SK-N-SH (cell line): ENCODE data around the gene PGLYRP4. TPM values are rescaled to one million over a fixed set of nuclear protein-coding genes. Genes with fewer than 3 reads are reported as not detected.

Source experiments
- CTCF ChIA-PET: fragments of 300-600, 350-600 bp; formaldehyde crosslinking; extraction: SDS; loops from one replicate; lab custom pipeline; 2021; lab: Yijun Ruan, JAX
- POLR2A ChIA-PET: fragments of 350-600 bp; sonication (Branson Sonifier 250); formaldehyde crosslinking; extraction: SDS; loops from one replicate; lab custom pipeline; 2020; ENCODE audit warnings: antibody characterized with exemption, inconsistent platforms; lab: Yijun Ruan, JAX
- DNase-seq: peaks from one replicate; pipeline ENCODE4 v3.0.0; 2012
- H2AFZ ChIP-seq: fragments of 200-600 bp; sonication (generic); 2 replicates; pipeline ENCODE4 v1.8.1; 2016; ENCODE audit warnings: antibody characterized with exemption, mild to moderate bottlenecking, low read depth
- H3F3A ChIP-seq: fragments of 200-600 bp; sonication (generic); replicated peaks from 2 replicates; pipeline ENCODE3; 2016; ENCODE audit warnings: antibody characterized with exemption, mild to moderate bottlenecking; ENCODE audit not compliant: insufficient read depth
- H3K27ac ChIP-seq, 2 experiments: fragments of 200-500 bp in 1 of 2; fragments of 200-600 bp in 1 of 2; sonication (Bioruptor generic) in 1 of 2; sonication (generic), shearing (Covaris generic) in 1 of 2; 2 replicates each; pipeline versions ENCODE4 v1.5.1 to v1.6.1; 2014 to 2016; ENCODE audit warnings: low read depth in 2 of 2, inconsistent platforms in 1 of 2, low read length in 1 of 2, mild to moderate bottlenecking in 1 of 2, mixed read lengths in 1 of 2
- H3K27me3 ChIP-seq: fragments of 200-600 bp; sonication (generic), shearing (Covaris generic); 2 replicates; pipeline ENCODE4 v1.6.1; 2016; ENCODE audit warnings: mixed run types; ENCODE audit not compliant: insufficient read depth
- H3K36me3 ChIP-seq, 2 experiments: fragments of 200-500 bp in 1 of 2; fragments of 200-600 bp in 1 of 2; sonication (Bioruptor generic) in 1 of 2; sonication (generic) in 1 of 2; replicated peaks in 1 of 2; 2 replicates each; pipeline versions ENCODE3 to v1.5.1; 2014 to 2016; ENCODE audit warnings: low read length in 1 of 2, mild to moderate bottlenecking in 1 of 2; ENCODE audit not compliant: insufficient read depth in 2 of 2, control insufficient read depth in 1 of 2
- H3K4me1 ChIP-seq, 2 experiments: fragments of 200-500 bp in 1 of 2; fragments of 200-600 bp in 1 of 2; sonication (Bioruptor generic) in 1 of 2; sonication (generic), shearing (Covaris generic) in 1 of 2; 2 replicates each; pipeline versions ENCODE4 v1.5.1 to v1.6.1; 2014 to 2016; ENCODE audit warnings: low read depth in 1 of 2, low read length in 1 of 2, mixed run types in 1 of 2; ENCODE audit not compliant: insufficient read depth in 2 of 2, control insufficient read depth in 1 of 2
- H3K4me2 ChIP-seq: fragments of 200-600 bp; sonication (generic), shearing (Covaris generic); 2 replicates; pipeline ENCODE4 v1.6.1; 2017; ENCODE audit warnings: mixed run types
- H3K4me3 ChIP-seq, 2 experiments: fragments of 200-500 bp in 1 of 2; fragments of 200-600 bp in 1 of 2; sonication (Bioruptor generic) in 1 of 2; sonication (generic), shearing (Covaris generic) in 1 of 2; 2 replicates each; pipeline versions ENCODE4 v1.5.1 to v1.8.1; 2014 to 2016; ENCODE audit warnings: low read depth in 2 of 2, inconsistent platforms in 1 of 2, low read length in 1 of 2, mild to moderate bottlenecking in 1 of 2, mixed read lengths in 1 of 2, moderate library complexity in 1 of 2
- H3K79me2 ChIP-seq: fragments of 200-600 bp; sonication (generic); 2 replicates; pipeline ENCODE4 v1.8.1; 2017; ENCODE audit warnings: mild to moderate bottlenecking; ENCODE audit not compliant: insufficient read depth
- H3K9ac ChIP-seq: fragments of 200-600 bp; sonication (generic); 2 replicates; pipeline ENCODE4 v1.6.1; 2017; ENCODE audit warnings: mixed run types
- H3K9me2 ChIP-seq: fragments of 200-600 bp; sonication (generic); 2 replicates; pipeline ENCODE4 v1.6.1; 2017; ENCODE audit warnings: mixed run types
- H3K9me3 ChIP-seq: fragments of 200-600 bp; sonication (generic); 2 replicates; pipeline ENCODE4 v1.6.1; 2017; ENCODE audit warnings: mixed run types, mild to moderate bottlenecking, moderate library complexity
- H4K20me1 ChIP-seq: fragments of 200-600 bp; sonication (generic); 2 replicates; pipeline ENCODE4 v1.6.1; 2017; ENCODE audit warnings: mild to moderate bottlenecking, mixed run types; ENCODE audit not compliant: insufficient read depth
- CHD2 ChIP-seq: fragments of 150-350 bp; IDR thresholded peaks from 2 replicates; pipeline ENCODE4 v1.6.1; 2018; ENCODE audit warnings: low read length; ENCODE audit not compliant: partially characterized antibody
- EZH2phosphoT487 ChIP-seq: fragments of 200-600 bp; sonication (generic); IDR thresholded peaks from 2 replicates; pipeline ENCODE4 v1.6.1; 2017; ENCODE audit warnings: low read depth, mixed run types, mild to moderate bottlenecking, antibody characterized with exemption, moderate library complexity, borderline replicate concordance
- FOSL2 ChIP-seq: IDR thresholded peaks from 2 replicates; pipeline ENCODE4 v1.4.0; 2012; ENCODE audit warnings: low read depth, mild to moderate bottlenecking, moderate library complexity, borderline replicate concordance
- FOXJ3 ChIP-seq: sonication (generic); formaldehyde crosslinking; IDR thresholded peaks from 2 replicates; pipeline ENCODE4 v1.5.1; 2020; ENCODE audit warnings: mild to moderate bottlenecking, missing genetic modification reagents
- GABPA ChIP-seq: IDR thresholded peaks from 2 replicates; pipeline ENCODE4 v1.4.0; 2012; ENCODE audit warnings: low read depth, mild to moderate bottlenecking
- JUND ChIP-seq: IDR thresholded peaks from 2 replicates; pipeline ENCODE4 v1.4.0; 2012
- MXI1 ChIP-seq: IDR thresholded peaks from 2 replicates; pipeline ENCODE4 v1.6.1; 2012; ENCODE audit warnings: mild to moderate bottlenecking, low read depth, low read length, improper control_type of control experiment
- NFIC ChIP-seq: IDR thresholded peaks from 2 replicates; pipeline ENCODE4 v1.4.0; 2012; ENCODE audit warnings: borderline replicate concordance
- NRF1 ChIP-seq: IDR thresholded peaks from 2 replicates; pipeline ENCODE4 v1.6.1; 2012; ENCODE audit warnings: low read depth, mild to moderate bottlenecking, low read length
- RAD21 ChIP-seq: IDR thresholded peaks from 2 replicates; pipeline ENCODE4 v1.6.1; 2012; ENCODE audit warnings: mild to moderate bottlenecking, low read length
- RCOR1 ChIP-seq: fragments of 150-350 bp; IDR thresholded peaks from 2 replicates; pipeline ENCODE4 v1.6.1; 2017; ENCODE audit warnings: antibody characterized with exemption, low read length
- RFX5 ChIP-seq: IDR thresholded peaks from 2 replicates; pipeline ENCODE4 v1.6.1; 2012; ENCODE audit warnings: mild to moderate bottlenecking, improper control_type of control experiment, low read length
- SIN3A ChIP-seq: IDR thresholded peaks from 2 replicates; pipeline ENCODE4 v1.6.1; 2012; ENCODE audit warnings: low read depth, mild to moderate bottlenecking, low read length, moderate library complexity, borderline replicate concordance
- SMC3 ChIP-seq: IDR thresholded peaks from 2 replicates; pipeline ENCODE4 v1.6.1; 2012; ENCODE audit warnings: low read depth, low read length, improper control_type of control experiment
- TAF1 ChIP-seq: IDR thresholded peaks from 2 replicates; pipeline ENCODE4 v1.6.1; 2012; ENCODE audit warnings: low read depth, mild to moderate bottlenecking, low read length, moderate library complexity, borderline replicate concordance
- TCF12 ChIP-seq: IDR thresholded peaks from 2 replicates; pipeline ENCODE4 v1.4.0; 2012
- YY1 ChIP-seq: IDR thresholded peaks from 2 replicates; pipeline ENCODE4 v1.4.0; 2012; ENCODE audit warnings: low read depth, mild to moderate bottlenecking
- WGBS: methylation state at CpG from one replicate; pipeline ENCODE4 v1.1.6; 2017; ENCODE audit warnings: low lambda C conversion rate; 5-methylcytosine and 5-hydroxymethylcytosine counted together
- polyA plus RNA-seq, 3 experiments: library from polyadenylated mRNA; depleted of rRNA; stranded (reverse); fragments of >200 nt; gene quantifications; 2 replicates each; pipeline ENCODE4 v1.2.3, GENCODE V29; 2012
- TF ChIP-seq, protein P1 (sequence below): IDR thresholded peaks from 2 replicates; pipeline ENCODE4 v1.4.0; 2012; ENCODE audit warnings: low read depth, borderline replicate concordance
- TF ChIP-seq, protein P2 (sequence below): fragments of 200-600 bp; sonication (generic); IDR thresholded peaks from 2 replicates; pipeline ENCODE4 v1.6.1; 2017; ENCODE audit warnings: antibody characterized with exemption, mild to moderate bottlenecking, moderate library complexity
- TF ChIP-seq, protein P3 (sequence below): IDR thresholded peaks from 2 replicates; pipeline ENCODE4; 2012
- TF ChIP-seq, protein P4 (sequence below): IDR thresholded peaks from 2 replicates; pipeline ENCODE4 v1.4.0; 2012; ENCODE audit warnings: low read depth
- TF ChIP-seq, protein P5 (sequence below): fragments of 150-350 bp; IDR thresholded peaks from 2 replicates; pipeline ENCODE4 v1.6.1; 2017; ENCODE audit warnings: antibody characterized with exemption, low read length, low read depth, borderline replicate concordance

Gene PGLYRP4
- polyA plus RNA-seq, 1 of the 3 experiments (the other 2 are of a cell fraction): not detected

DNA sequence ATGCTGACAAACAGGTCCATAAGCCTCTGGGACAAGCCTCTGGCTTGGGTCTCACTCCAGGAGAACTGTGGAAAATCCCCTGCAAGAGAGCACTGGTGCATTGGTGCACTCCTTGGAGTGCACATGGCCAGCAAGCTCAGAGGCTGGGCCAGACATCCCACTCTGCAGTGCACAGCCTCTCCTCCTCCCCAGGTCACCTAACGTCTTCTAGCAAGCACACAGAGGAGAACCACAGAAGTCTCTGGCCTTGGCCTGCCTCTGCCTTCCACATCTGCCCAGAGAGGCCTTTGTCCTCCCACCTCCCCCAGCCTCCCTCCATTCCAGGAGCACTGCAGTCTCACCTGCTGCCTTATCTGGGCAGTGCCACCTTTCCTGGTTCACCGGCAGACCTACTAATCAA lies 40.1 kb downstream of the PGLYRP4 start:
- no peak for DNase-seq
- no peak overlapping the region for H3K9ac ChIP-seq
- no peaks in the 10 kb centered on the region for H3K4me1 ChIP-seq
- H3K27ac ChIP-seq: no peak overlapping the region
- no peak for TF ChIP-seq NRF1
- TF ChIP-seq RFX5: no peak
- TF ChIP-seq EZH2phosphoT487: no peak
- no peak for TF ChIP-seq SIN3A
- no peak for TF ChIP-seq YY1
- TF ChIP-seq MXI1: no peak
- no peak for TF ChIP-seq SMC3
- TF ChIP-seq RAD21: no peak
- TF ChIP-seq, protein P1, sequence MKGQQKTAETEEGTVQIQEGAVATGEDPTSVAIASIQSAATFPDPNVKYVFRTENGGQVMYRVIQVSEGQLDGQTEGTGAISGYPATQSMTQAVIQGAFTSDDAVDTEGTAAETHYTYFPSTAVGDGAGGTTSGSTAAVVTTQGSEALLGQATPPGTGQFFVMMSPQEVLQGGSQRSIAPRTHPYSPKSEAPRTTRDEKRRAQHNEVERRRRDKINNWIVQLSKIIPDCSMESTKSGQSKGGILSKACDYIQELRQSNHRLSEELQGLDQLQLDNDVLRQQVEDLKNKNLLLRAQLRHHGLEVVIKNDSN: no peak
- TF ChIP-seq, protein P2, sequence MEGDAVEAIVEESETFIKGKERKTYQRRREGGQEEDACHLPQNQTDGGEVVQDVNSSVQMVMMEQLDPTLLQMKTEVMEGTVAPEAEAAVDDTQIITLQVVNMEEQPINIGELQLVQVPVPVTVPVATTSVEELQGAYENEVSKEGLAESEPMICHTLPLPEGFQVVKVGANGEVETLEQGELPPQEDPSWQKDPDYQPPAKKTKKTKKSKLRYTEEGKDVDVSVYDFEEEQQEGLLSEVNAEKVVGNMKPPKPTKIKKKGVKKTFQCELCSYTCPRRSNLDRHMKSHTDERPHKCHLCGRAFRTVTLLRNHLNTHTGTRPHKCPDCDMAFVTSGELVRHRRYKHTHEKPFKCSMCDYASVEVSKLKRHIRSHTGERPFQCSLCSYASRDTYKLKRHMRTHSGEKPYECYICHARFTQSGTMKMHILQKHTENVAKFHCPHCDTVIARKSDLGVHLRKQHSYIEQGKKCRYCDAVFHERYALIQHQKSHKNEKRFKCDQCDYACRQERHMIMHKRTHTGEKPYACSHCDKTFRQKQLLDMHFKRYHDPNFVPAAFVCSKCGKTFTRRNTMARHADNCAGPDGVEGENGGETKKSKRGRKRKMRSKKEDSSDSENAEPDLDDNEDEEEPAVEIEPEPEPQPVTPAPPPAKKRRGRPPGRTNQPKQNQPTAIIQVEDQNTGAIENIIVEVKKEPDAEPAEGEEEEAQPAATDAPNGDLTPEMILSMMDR: no peak
- no peak for TF ChIP-seq NFIC
- TF ChIP-seq, protein P3, sequence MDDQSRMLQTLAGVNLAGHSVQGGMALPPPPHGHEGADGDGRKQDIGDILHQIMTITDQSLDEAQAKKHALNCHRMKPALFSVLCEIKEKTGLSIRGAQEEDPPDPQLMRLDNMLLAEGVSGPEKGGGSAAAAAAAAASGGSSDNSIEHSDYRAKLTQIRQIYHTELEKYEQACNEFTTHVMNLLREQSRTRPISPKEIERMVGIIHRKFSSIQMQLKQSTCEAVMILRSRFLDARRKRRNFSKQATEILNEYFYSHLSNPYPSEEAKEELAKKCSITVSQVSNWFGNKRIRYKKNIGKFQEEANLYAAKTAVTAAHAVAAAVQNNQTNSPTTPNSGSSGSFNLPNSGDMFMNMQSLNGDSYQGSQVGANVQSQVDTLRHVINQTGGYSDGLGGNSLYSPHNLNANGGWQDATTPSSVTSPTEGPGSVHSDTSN: no peak
- no peak for TF ChIP-seq FOSL2
- TF ChIP-seq GABPA: no peak
- no peak for TF ChIP-seq RCOR1
- TF ChIP-seq, all 33 proteins: peak for 0
- H3K4me3 ChIP-seq: no peak overlapping the region
- H4K20me1 ChIP-seq: no peaks in the 10 kb centered on the region
- CTCF ChIA-PET: no interaction called here
- 8% methylated on average over 2 of the region's 2 CpGs for WGBS
- no peaks in the 10 kb centered on the region for H3F3A ChIP-seq
- H3K79me2 ChIP-seq: no peaks in the 10 kb centered on the region
- no peaks in the 10 kb centered on the region for H3K9me2 ChIP-seq
- no peak overlapping the region for H2AFZ ChIP-seq
- peaks cover 30% of the 10 kb centered on the region; the same call in 1 of the 2 replicates for H3K27me3 ChIP-seq
- H3K36me3 ChIP-seq: no peaks in the 10 kb centered on the region
- H3K4me2 ChIP-seq: no peak overlapping the region
- POLR2A ChIA-PET: no interaction called here
- H3K9me3 ChIP-seq: no peaks in the 10 kb centered on the region

DNA sequence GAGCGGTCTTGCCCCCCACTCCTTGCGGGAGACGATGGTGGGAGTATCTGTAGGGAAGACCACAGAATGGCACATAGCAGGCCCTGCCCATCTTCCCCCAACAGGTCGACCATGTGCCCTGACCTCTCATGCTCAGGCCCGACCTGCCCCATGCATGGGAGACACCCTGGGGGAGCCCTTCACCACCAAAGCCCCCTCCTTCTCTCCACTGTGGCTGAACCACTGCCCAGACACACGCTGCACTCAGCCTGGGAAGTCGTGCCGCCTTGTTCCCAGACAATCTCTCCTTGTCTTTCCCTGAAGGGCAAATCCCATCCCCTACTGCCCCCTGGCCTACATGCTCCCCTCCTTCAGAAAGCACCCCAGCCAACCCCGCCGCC lies 41.4 kb downstream of the PGLYRP4 start:
- Histone ChIP-seq H3K9me3 (no peaks in the 10 kb centered on the region), H3K79me2 (no peaks in the 10 kb centered on the region), H4K20me1 (no peaks in the 10 kb centered on the region), H3K4me1 (no peaks in the 10 kb centered on the region), H3K4me2 (no peak overlapping the region), H3K9ac (no peak overlapping the region), H3K4me3 (no peak overlapping the region), H3K9me2 (no peaks in the 10 kb centered on the region), H3F3A (no peaks in the 10 kb centered on the region), H3K27me3 (peaks cover 35% of the 10 kb centered on the region; the same call in 1 of the 2 replicates), H3K36me3 (no peaks in the 10 kb centered on the region), H3K27ac (no peak overlapping the region), H2AFZ (no peak overlapping the region)
- CTCF ChIA-PET: no interaction called here
- DNase-seq: no peak
- POLR2A ChIA-PET: no interaction called here
- WGBS: 32% methylated on average over 8 of the region's 10 CpGs
- no peak for TF ChIP-seq GABPA
- no peak for TF ChIP-seq CHD2
- TF ChIP-seq, protein P3: no peak
- TF ChIP-seq, protein P4, sequence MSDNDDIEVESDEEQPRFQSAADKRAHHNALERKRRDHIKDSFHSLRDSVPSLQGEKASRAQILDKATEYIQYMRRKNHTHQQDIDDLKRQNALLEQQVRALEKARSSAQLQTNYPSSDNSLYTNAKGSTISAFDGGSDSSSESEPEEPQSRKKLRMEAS: no peak
- TF ChIP-seq, protein P5, sequence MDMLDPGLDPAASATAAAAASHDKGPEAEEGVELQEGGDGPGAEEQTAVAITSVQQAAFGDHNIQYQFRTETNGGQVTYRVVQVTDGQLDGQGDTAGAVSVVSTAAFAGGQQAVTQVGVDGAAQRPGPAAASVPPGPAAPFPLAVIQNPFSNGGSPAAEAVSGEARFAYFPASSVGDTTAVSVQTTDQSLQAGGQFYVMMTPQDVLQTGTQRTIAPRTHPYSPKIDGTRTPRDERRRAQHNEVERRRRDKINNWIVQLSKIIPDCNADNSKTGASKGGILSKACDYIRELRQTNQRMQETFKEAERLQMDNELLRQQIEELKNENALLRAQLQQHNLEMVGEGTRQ: no peak
- TF ChIP-seq TCF12: no peak
- no peak for TF ChIP-seq JUND
- TF ChIP-seq TAF1: no peak
- no peak for TF ChIP-seq RFX5
- TF ChIP-seq NFIC: no peak
- no peak for TF ChIP-seq FOXJ3
- TF ChIP-seq SIN3A: no peak
- TF ChIP-seq EZH2phosphoT487: no peak
- TF ChIP-seq, protein P1: no peak
